HG03060 (cell line): ENCODE data around the gene DOCK10.

Experiments
- ATAC-seq: cut with Tn5 transposase; IDR thresholded peaks from one replicate; pipeline ENCODE4 v1.9.1; 2021; ENCODE audit warnings: low read depth, moderate number of reproducible peaks; ENCODE audit not compliant: unreplicated experiment

Gene DOCK10

GRCh38 chr2:225017098-225017685 is 25.1 kb downstream of the DOCK10 start:
- no peak for ATAC-seq

- no peak for ATAC-seq
Observed at GRCh38 chr2:225013425-225014365, 28.6 kb downstream of the DOCK10 start.

GRCh38 chr2:225011585-225011984 is 30.7 kb downstream of the DOCK10 start:
- ATAC-seq, result no peak

GRCh38 chr2:225010804-225011203 is 31.5 kb downstream of the DOCK10 start:
- no peak for ATAC-seq

GRCh38 chr2:225009768-225010167 is 32.5 kb downstream of the DOCK10 start:
- no peak for ATAC-seq

GRCh38 chr2:225008935-225009334 is 33.3 kb downstream of the DOCK10 start:
- no peak for ATAC-seq

- ATAC-seq, result peak; percentile 59
Observed at GRCh38 chr2:225008179-225008856, 34.0 kb downstream of the DOCK10 start.

- ATAC-seq, result no peak
Observed at GRCh38 chr2:225006730-225007129, 35.5 kb downstream of the DOCK10 start.

GRCh38 chr2:225004597-225004996 is 37.7 kb downstream of the DOCK10 start:
- no peak for ATAC-seq

GRCh38 chr2:225002656-225003045 is 39.6 kb downstream of the DOCK10 start:
- peak; percentile 94 for ATAC-seq

GRCh38 chr2:225002039-225002655 is 40.1 kb downstream of the DOCK10 start:
- ATAC-seq, result peak; percentile 33

GRCh38 chr2:224999754-225000153 is 42.5 kb downstream of the DOCK10 start:
- ATAC-seq, result no peak

- ATAC-seq, result no peak
Observed at GRCh38 chr2:224999321-224999720, 42.9 kb downstream of the DOCK10 start.

- ATAC-seq, result no peak
Observed at GRCh38 chr2:224997802-224998201, 44.5 kb downstream of the DOCK10 start.

GRCh38 chr2:224995419-224995818 is 46.8 kb downstream of the DOCK10 start:
- no peak for ATAC-seq

GRCh38 chr2:224994242-224994823 is 47.9 kb downstream of the DOCK10 start:
- ATAC-seq, result no peak

- no peak for ATAC-seq
Observed at GRCh38 chr2:224990710-224991109, 51.6 kb downstream of the DOCK10 start.

- no peak for ATAC-seq
Observed at GRCh38 chr2:224987733-224988132, 54.5 kb downstream of the DOCK10 start.

GRCh38 chr2:224986477-224986876 is 55.8 kb downstream of the DOCK10 start:
- no peak for ATAC-seq

- no peak for ATAC-seq
Observed at GRCh38 chr2:224984637-224985036, 57.6 kb downstream of the DOCK10 start.
